Measurements from ENCODE around the gene MBD1. TPM values are rescaled to one million over a fixed set of nuclear protein-coding genes. Genes with fewer than 3 reads are reported as not detected.

Gene MBD1
- total and polyA plus RNA-seq, 7 donors, result 25.9 to 93.6 (median 58.9) TPM

DNA sequence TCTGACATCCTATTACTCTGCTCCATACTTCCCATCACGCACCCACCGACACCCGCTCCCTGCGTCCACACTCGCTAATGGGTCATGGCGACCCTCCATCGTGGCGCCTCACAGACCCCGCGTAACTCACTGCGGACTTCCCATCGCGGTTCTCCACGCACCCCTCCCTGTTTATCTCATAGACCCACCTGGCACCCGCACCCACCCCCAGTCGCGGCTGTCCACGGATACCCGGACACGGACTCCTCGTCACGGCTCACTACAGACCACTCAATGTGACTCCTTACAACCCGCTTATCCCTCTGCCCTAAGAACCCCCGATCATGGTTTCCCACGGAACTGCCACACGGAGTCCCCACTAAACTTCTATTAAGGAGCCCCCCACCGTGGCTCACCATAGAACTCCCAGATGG is 5.7 kb upstream of the MBD1 start:
- WGBS, 2 donors, result 1% methylated on average over 27 of the region's 27 CpGs
- TF ChIP-seq EP300 (IDR thresholded peaks at IDR 0.05), result no peak
- no peak for TF ChIP-seq POLR2AphosphoS5 (IDR thresholded peaks at IDR 0.05)
- TF ChIP-seq POLR2A (IDR thresholded peaks at IDR 0.05), result no peak
- TF ChIP-seq, protein P1, sequence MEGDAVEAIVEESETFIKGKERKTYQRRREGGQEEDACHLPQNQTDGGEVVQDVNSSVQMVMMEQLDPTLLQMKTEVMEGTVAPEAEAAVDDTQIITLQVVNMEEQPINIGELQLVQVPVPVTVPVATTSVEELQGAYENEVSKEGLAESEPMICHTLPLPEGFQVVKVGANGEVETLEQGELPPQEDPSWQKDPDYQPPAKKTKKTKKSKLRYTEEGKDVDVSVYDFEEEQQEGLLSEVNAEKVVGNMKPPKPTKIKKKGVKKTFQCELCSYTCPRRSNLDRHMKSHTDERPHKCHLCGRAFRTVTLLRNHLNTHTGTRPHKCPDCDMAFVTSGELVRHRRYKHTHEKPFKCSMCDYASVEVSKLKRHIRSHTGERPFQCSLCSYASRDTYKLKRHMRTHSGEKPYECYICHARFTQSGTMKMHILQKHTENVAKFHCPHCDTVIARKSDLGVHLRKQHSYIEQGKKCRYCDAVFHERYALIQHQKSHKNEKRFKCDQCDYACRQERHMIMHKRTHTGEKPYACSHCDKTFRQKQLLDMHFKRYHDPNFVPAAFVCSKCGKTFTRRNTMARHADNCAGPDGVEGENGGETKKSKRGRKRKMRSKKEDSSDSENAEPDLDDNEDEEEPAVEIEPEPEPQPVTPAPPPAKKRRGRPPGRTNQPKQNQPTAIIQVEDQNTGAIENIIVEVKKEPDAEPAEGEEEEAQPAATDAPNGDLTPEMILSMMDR (IDR thresholded peaks at IDR 0.05), result no peak
- intact Hi-C loops (cut with DNase I), result loop anchor here (5.0 to 10.0 kb wide), 4 partner anchors 365 to 1742 kb away; partner anchors contain the start of genes ACAA2 and SMAD7
- peak overlapping the region; percentile 68 to 85 (median 75) for H3K4me3 ChIP-seq
- H3K27ac ChIP-seq, result peak overlapping the region; percentile 81 to 88 (median 86)
- peak; percentile 78 for DNase-seq
- H3K36me3 ChIP-seq, result peaks cover 0 to 38% (median 8%) of the 10 kb centered on the region in 4 donors
- H3K9me3 ChIP-seq, result no peaks in the 10 kb centered on the region
- H3K27me3 ChIP-seq, result no peaks in the 10 kb centered on the region
- peaks cover 0 to 17% (median 14%) of the 10 kb centered on the region in 4 donors for H3K4me1 ChIP-seq

DNA sequence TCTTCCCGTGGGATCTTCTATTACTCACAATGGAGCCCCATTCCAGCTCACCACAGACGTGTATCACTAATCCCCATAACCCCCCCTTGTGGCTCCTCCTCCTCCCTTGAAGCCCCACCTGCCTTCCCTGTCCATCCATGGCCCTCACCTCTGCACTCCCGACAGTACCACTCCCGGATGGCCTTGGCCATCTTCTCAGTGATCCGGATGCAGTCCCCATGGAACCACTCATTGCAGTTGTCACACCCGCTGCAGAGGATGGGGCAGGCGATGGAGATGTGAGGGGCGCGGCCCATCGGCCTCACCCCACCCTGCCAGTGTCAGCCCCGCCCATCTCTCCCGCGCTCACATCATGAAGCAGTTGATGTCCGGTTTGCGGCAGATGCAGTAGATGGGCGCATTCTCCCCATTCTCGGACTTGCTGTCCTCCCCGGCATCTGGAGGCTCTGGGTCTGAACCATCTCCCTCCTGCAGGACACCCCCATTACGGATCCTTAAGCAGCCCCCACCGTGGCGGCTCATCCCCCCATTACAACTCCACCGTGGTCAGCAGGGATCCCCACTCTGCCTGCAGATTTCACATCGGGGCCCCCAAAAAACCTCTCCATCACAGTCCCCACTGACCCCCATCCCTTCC is 5.2 kb upstream of the MBD1 start:
- TF ChIP-seq POLR2A (IDR thresholded peaks at IDR 0.05) (no peak), EP300 (IDR thresholded peaks at IDR 0.05) (no peak), POLR2AphosphoS5 (IDR thresholded peaks at IDR 0.05) (no peak)
- TF ChIP-seq, protein P1 (IDR thresholded peaks at IDR 0.05), result no peak
- no peaks in the 10 kb centered on the region for H3K27me3 ChIP-seq
- H3K4me1 ChIP-seq, result peaks cover 0 to 19% (median 16%) of the 10 kb centered on the region in 4 donors
- DNase-seq, result peak; percentile 64
- peaks cover 0 to 38% (median 8%) of the 10 kb centered on the region in 4 donors for H3K36me3 ChIP-seq
- peak overlapping the region; percentile 81 to 88 (median 86) for H3K27ac ChIP-seq
- 14 to 34% methylated on average over 23 of the region's 23 CpGs for WGBS, 2 donors
- peak overlapping the region; percentile 68 to 85 (median 75) for H3K4me3 ChIP-seq
- no peaks in the 10 kb centered on the region for H3K9me3 ChIP-seq
- intact Hi-C loops (cut with DNase I), result loop anchor here (5.0 to 10.0 kb wide), 4 partner anchors 366 to 1742 kb away; partner anchors contain the start of genes ACAA2 and SMAD7

DNA sequence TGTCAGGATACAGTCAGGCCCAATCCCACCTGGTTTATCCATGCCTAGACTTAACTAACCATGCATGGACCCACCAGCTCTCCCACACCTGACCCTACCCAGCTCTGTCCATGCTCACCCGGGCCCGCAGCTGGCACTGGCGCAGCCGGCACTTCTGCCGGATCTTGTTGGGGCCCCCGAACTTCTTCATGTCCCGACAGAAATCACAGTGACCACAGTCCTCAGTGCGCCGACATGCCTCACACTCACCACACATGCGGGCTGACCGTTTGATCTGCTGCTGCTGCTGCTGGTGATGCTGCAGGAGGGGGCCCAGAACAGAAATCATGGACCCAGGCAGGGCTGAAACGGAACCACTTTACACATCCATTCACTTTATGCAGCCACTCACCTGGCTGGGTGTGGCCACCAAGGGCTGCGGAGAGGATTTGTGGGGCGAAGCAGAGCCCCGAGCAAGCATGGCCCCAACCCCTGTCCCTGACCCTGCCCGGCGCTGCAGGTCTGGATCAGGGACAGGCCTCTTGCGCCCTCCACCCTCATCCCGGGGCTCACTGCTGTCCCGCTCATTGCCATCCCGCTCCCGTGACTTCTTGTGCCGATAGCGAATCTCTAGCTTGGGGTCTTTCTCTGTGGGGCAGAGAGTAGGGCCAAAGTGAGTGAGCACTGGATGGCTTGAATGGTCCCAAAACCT is 4.5 kb upstream of the MBD1 start:
- Histone ChIP-seq H3K9me3 (no peaks in the 10 kb centered on the region), H3K4me1 (peaks cover 0 to 20% (median 17%) of the 10 kb centered on the region in 4 donors), H3K27me3 (no peaks in the 10 kb centered on the region), H3K27ac (peak overlapping the region in 1 of 4 donors; percentile 86), H3K36me3 (peaks cover 0 to 38% (median 8%) of the 10 kb centered on the region in 4 donors), H3K4me3 (no peak overlapping the region)
- no peak for TF ChIP-seq POLR2AphosphoS5 (IDR thresholded peaks at IDR 0.05)
- no peak for TF ChIP-seq POLR2A (IDR thresholded peaks at IDR 0.05)
- TF ChIP-seq EP300 (IDR thresholded peaks at IDR 0.05), result no peak
- TF ChIP-seq, protein P1 (IDR thresholded peaks at IDR 0.05), result no peak
- DNase-seq, result peak; percentile 64
- intact Hi-C loops (cut with DNase I), result loop anchor here (5.0 to 10.0 kb wide), 4 partner anchors 367 to 1741 kb away; partner anchors contain the start of genes ACAA2 and SMAD7
- 96 to 97% methylated on average over 24 of the region's 24 CpGs for WGBS, 2 donors

DNA sequence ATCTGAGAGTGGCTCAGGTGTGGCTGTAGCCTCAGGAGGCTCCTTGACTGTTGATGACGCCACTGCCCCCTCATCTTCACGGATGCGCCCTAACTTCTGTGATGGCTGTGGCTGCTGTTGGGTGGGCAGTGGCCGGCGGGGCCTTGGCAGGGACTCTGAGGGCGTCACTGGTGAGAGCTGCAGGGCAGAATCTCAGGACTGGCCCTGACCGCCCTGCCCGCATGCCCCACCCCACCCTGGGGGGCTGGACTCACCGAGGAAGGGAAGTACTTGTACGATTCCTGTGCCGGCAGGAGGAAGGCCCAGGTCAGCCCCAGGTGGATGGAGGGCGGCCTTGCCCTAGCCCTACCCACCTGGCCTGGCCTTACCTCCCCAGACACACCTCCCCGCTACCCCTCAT is 3.7 kb upstream of the MBD1 start:
- Histone ChIP-seq H3K27me3 (no peaks in the 10 kb centered on the region), H3K27ac (no peak overlapping the region), H3K36me3 (peaks cover 0 to 38% (median 8%) of the 10 kb centered on the region in 4 donors), H3K9me3 (no peaks in the 10 kb centered on the region), H3K4me1 (peaks cover 0 to 27% (median 24%) of the 10 kb centered on the region in 4 donors), H3K4me3 (no peak overlapping the region)
- TF ChIP-seq, protein P1 (IDR thresholded peaks at IDR 0.05), result no peak
- TF ChIP-seq POLR2A (IDR thresholded peaks at IDR 0.05), result no peak
- TF ChIP-seq POLR2AphosphoS5 (IDR thresholded peaks at IDR 0.05), result no peak
- no peak for TF ChIP-seq EP300 (IDR thresholded peaks at IDR 0.05)
- 94 to 95% methylated on average over 13 of the region's 13 CpGs for WGBS, 2 donors
- DNase-seq, result no peak
- intact Hi-C loops (cut with DNase I), result loop anchor here (5.0 to 10.0 kb wide), 4 partner anchors 367 to 1740 kb away; partner anchors contain the start of genes ACAA2 and SMAD7
